HG03025 (cell line): ENCODE data around the gene TNS1.

ENCODE experiments used
- ATAC-seq: cut with Tn5 transposase; IDR thresholded peaks from one replicate; pipeline ENCODE4 v1.9.1; 2021; ENCODE audit warnings: mild to moderate bottlenecking, moderate library complexity; ENCODE audit not compliant: unreplicated experiment, low FRiP score

Gene TNS1

DNA sequence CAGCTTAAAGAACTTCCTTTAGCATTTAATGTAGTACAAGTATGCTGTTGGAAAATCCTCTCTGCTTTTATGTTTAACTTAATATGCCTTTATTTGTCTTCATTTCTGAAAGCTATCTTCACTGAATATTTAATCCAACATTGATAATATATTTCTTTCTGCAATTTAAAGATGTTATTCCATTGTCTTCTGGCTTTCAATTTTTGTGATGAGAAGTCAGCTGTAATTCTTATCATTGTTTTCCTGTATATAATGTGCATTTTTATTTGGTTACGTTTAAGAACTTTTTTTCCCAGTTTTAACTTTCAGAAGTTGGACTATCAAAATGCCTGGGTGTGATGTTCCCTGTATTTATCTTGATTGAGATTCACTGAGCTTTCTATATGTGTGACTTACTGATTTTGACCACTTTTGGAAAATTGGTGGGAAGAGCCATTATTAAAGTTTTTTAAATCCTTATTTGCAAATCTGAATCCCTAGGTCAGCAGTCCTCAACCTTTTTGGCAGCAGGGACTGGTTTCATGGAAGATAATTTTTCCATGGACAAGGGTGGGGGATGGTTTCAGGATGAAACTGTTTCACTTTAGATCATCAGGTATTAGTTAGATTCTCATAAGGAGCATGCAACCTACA lies 241.0 kb downstream of the TNS1 start:
- no peak for ATAC-seq

DNA sequence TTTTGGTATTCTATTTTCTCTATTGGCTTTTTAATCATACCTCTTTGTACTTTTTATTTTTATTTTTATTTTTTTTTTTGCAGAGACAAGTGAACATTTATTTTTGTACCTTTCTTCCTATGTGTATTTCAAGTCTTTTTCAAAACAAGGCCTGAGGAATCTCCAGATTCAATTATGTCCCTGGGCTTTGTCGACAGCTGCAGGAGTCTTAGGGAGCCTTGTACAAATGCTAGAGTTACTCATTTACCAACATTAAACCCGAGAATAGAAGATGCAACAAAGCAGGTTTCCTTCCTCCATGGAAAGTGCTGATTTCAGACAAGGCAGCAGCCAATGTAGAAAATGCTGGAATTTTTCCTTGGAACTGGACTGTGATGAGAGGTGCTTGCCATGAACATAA lies 242.8 kb downstream of the TNS1 start:
- no peak for ATAC-seq

DNA sequence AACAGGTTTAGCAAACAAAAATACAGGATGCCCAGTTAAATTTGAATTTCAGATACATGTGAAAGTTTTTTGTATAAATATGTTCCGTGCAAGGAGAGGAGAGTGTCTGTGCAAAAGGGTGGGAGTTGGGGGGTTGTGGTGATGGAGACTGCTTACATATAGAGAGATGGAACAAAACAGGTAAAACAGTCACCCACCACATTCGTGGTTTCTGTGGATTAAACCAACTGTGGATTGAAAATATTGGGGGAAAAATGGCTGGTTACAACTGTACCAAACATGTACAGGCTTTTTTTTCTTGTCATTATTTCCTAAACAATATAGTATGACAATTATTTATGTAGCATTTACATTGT lies 245.7 kb downstream of the TNS1 start:
- ATAC-seq, result no peak

DNA sequence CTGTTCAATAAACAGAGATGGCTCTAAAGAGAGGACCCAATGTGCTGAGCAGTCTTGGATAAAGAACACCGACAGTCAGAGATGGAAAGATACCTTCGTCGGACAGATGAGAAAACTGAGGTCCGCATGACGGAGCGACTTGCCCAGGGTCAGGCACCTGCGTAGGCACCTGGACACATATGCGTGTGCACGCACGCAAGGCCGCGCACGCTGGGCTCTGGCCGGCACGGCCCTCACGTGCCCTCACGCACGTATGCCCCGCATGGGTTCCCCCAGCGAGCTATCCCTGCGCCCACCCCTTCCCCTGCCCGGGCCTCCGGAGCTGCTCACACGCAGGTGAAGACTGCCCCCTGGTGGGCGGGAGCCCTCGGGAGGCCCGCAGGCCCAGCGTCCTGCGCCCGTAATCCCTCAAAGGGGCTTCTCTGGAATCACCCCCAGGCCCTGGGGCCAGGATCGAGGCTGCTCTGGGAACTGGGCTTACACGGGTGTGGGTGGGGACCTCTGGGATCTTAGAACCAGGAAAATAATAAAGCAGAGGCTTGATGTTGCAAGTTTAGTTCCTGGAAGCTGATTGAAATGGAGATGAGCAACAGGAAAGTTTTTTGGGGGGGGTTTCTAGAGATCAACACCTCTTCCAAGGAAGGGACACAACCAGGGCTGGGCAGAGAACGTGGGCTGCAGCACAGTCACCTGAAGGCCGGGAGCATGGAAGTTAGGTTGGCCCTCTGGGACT lies 246.3 kb downstream of the TNS1 start:
- ATAC-seq, result no peak

DNA sequence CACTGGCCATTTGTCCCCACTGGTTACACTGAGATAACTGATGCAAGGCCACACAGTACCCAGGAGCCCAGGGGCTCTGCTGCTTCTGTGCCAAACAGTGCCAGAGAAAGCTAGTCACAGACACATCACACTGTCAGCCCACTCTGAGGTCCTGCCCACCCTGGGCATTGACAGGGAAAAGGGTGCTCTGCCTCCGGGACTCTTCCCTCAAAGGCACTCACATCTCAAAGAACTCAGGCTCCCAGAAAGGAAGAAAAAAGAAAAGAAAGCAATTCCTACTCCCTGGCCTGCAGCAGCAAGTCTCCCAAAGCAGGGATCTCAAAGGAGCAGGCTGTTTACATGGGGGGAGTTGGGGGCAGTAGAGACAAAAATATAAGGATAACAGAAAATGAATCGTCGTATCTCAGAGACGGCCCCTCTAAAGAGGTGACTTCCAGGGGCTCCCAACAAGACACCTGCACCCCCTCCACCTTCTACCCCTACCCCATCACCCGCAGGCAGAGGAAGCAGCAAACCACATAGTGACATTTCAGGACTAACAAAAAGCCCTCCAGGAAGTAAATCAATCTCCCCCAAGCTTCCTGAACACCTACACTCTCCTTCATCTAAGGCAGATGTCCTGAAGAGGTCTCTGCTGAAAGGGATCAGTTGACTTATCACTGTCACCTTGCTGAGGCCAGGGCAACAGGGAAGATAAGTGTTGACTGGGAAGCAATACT lies 247.6 kb downstream of the TNS1 start:
- ATAC-seq, result no peak

DNA sequence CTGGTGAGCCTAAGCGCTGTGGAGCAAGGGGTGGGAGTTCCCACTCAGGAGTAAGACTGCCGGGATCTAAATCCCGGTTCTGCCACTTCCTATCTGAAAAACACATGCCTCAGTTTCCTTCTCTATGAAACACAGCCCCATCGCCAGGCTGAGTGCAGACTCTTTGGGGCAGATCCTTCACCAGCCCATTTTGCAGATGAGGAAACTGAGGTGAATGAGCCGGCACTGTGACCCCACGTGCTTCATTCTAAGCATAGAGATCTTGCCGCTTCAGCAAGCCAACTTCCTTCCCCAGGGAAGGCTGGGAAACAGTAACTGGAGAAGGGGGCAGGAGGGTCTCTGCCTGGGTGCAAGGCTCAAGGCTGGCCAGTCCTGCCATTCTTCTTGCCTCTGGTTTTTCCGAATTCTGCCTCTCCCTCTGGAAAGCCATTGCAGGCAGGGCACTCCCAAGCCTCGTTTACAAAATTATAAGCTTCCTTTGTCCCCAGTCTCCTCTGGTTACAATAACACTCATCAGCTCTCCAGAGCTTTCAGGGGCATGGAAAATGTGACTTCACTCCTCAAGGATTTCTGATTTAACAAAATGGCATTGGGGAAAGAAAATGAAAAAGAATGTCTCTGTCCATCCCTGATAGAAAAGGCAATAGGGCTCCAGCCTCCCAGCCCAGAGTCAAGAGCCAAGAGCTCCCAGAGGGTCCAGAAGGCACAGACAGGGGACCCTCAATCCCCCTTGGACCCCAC lies 249.2 kb downstream of the TNS1 start:
- ATAC-seq, result no peak

DNA sequence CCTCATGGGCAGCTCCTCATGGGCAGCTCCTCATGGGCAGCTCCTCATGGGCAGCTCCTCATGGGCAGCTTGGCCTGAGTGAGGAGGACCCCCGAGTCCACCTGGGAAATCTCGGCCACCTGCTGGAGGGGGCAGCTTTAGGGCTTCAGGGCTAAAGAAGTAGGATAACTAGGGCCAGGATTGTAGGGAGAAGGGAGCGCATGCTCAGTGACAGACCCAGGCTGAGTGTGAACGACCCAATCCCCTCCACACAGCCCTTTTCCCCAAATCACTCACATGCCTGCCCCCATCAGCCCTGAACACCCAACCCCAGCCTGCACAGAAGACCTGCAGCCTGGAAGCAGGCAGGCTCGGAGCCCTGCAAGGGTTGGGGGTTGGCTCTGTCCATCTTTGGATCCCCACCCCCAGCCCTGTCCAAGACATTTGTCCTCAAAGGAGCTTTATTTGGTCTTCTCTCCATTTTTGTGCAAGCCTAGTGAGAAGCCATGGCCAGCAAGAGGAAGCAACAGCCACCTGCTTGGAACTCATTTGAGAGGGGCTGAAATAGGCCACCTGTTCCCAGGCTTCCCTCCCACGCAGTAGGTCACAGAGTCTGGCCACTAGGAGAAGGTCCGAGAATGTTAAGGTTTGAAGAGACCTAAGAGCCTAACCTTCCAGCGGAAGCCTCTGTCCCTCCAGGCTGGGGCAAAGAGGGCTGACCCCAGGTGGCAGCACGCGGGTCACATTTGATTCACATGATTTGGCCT lies 249.9 kb downstream of the TNS1 start:
- ATAC-seq, result no peak

DNA sequence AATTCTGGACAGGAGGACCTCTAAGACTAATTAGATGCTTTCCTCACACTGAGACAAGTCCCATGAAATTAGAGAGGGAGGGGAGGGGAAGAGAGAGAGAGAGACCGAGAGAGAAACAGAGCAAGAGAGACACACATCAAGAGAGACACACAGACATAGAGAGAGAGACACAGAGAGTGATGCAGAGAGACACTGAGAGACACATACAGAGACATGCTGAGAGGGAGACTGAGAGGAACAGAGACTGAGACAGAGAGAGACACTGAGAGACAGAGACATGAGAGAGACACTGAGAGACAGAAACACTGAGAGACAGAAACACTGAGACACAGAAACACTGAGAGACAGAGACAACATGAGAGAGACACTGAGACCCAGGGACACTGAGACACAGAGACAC lies 250.8 kb downstream of the TNS1 start:
- no peak for ATAC-seq

DNA sequence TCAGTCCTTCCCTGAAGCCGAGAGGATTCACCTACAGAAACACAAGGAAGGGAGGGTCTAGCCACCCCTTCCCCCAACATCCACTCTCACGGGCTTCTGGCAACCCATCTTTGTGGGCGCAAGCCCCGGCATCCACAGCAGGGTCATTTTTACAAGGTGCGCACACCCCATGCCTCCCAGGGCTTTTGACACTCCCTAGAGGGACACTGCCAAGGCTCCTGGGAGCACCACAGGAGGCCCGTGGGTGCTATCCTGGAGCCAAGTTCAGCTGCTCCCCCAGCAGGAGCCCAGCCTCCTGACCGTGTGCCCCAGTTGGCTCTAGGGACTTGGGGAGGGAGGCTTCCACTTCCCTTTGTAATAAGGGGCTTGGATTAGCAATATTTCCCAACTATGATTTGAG lies 251.6 kb downstream of the TNS1 start:
- no peak for ATAC-seq
